Esophagus mucosa (tissue), 1 donor: ENCODE results near the gene ANKRD11. TPM values are rescaled to one million over a fixed set of nuclear protein-coding genes. Genes with fewer than 3 reads are reported as not detected.
"Not testable (repeated sequence)": the region's sequence is repeated elsewhere in the genome, so short reads cannot be mapped to it uniquely, and the experiment has no call there.

ENCODE experiments used
- ATAC-seq: fragments of 200-7000 bp; cut with Tn5 transposase; one replicate; pipeline ENCODE4 v1.9.1; 2020
- total RNA-seq: library from RNA; stranded (reverse); gene quantifications from one replicate; pipeline ENCODE4 v1.2.4, GENCODE V29; 2023
- donor health status: DM: yes; HTN: yes; CAD: no.

Gene ANKRD11
- total RNA-seq, 1 donor from 2014 or later, result 81.1 TPM

- not testable (repeated sequence) for ATAC-seq
Observed at GRCh38 chr16:89328412-89329400, 161.7 kb downstream of the ANKRD11 start.

- ATAC-seq, result no peak
Observed at GRCh38 chr16:89326721-89327120, 163.6 kb downstream of the ANKRD11 start.

GRCh38 chr16:89325861-89326471 lies 164.4 kb downstream of the ANKRD11 start:
- peak; percentile 64 for ATAC-seq

- no peak for ATAC-seq
Observed at GRCh38 chr16:89324056-89325010, 166.0 kb downstream of the ANKRD11 start.

- ATAC-seq, result no peak
Observed at GRCh38 chr16:89323120-89323960, 167.0 kb downstream of the ANKRD11 start.

GRCh38 chr16:89322321-89323119 lies 167.8 kb downstream of the ANKRD11 start:
- ATAC-seq, result no peak

- peak; percentile 66 for ATAC-seq
Observed at GRCh38 chr16:89320782-89321501, 169.4 kb downstream of the ANKRD11 start.

- ATAC-seq, result peak; percentile 71
Observed at GRCh38 chr16:89319886-89320781, 170.2 kb downstream of the ANKRD11 start.

- ATAC-seq, result no peak
Observed at GRCh38 chr16:89319631-89319885, 170.8 kb downstream of the ANKRD11 start.

- ATAC-seq, result no peak
Observed at GRCh38 chr16:89318871-89319630, 171.3 kb downstream of the ANKRD11 start.

- ATAC-seq, result no peak
Observed at GRCh38 chr16:89318430-89318758, 172.0 kb downstream of the ANKRD11 start.

GRCh38 chr16:89317729-89318429 lies 172.5 kb downstream of the ANKRD11 start:
- ATAC-seq, result no peak

- peak; percentile 2 for ATAC-seq
Observed at GRCh38 chr16:89317101-89317671, 173.2 kb downstream of the ANKRD11 start.

GRCh38 chr16:89316701-89317100 lies 173.7 kb downstream of the ANKRD11 start:
- no peak for ATAC-seq

- peak; percentile 61 for ATAC-seq
Observed at GRCh38 chr16:89315791-89316581, 174.4 kb downstream of the ANKRD11 start.

GRCh38 chr16:89315271-89315670 lies 175.1 kb downstream of the ANKRD11 start:
- no peak for ATAC-seq

GRCh38 chr16:89314854-89315253 lies 175.5 kb downstream of the ANKRD11 start:
- ATAC-seq, result no peak
